VCaP (cell line): ENCODE data around the gene ABL1.
"Not testable (repeated sequence)": the region's sequence is repeated elsewhere in the genome, so short reads cannot be mapped to it uniquely, and the experiment has no call there.

ENCODE experiments used
- H3K27ac ChIP-seq: fragments of 450-650 bp; 2 replicates; pipeline ENCODE4 v1.5.1; 2017
- CTCF ChIP-seq: fragments of 450-650 bp; conservative IDR thresholded peaks from 2 replicates; pipeline ENCODE4 v1.5.1; 2017; ENCODE audit warnings: mild to moderate bottlenecking, moderate library complexity

The ABL1 gene

GRCh38 chr9:130904070-130905044 lies 69.3 kb downstream of the ABL1 start:
- TF ChIP-seq CTCF, result no peak
- no peak overlapping the region for H3K27ac ChIP-seq

- H3K27ac ChIP-seq, result no peak overlapping the region
- no peak for TF ChIP-seq CTCF
These were observed 70.3 kb downstream of the ABL1 start for GRCh38 chr9:130905125-130905901.

GRCh38 chr9:130905902-130906734 lies 71.1 kb downstream of the ABL1 start:
- no peak overlapping the region for H3K27ac ChIP-seq
- TF ChIP-seq CTCF, result no peak

- no peak for TF ChIP-seq CTCF
- no peak overlapping the region for H3K27ac ChIP-seq
These were observed 71.8 kb downstream of the ABL1 start for GRCh38 chr9:130906735-130907416.

- TF ChIP-seq CTCF, result no peak
- H3K27ac ChIP-seq, result no peak overlapping the region
These were observed 73.3 kb downstream of the ABL1 start for GRCh38 chr9:130908146-130908877.

GRCh38 chr9:130908878-130909355 lies 73.9 kb downstream of the ABL1 start:
- no peak for TF ChIP-seq CTCF

GRCh38 chr9:130910041-130910440 lies 75.0 kb downstream of the ABL1 start:
- not testable (repeated sequence) for H3K27ac ChIP-seq

More at GRCh38 chr9:130908878-130909355, 73.9 kb downstream of the ABL1 start:
- no peak overlapping the region for H3K27ac ChIP-seq

GRCh38 chr9:130910670-130911069 lies 75.6 kb downstream of the ABL1 start:
- not testable (repeated sequence) for H3K27ac ChIP-seq
